SH-SY5Y (cell line): ENCODE data around the gene RHBDF2.

Experiments
- GATA2 ChIP-seq: IDR thresholded peaks from 2 replicates; pipeline ENCODE4 v1.6.1; 2011; ENCODE audit warnings: mild to moderate bottlenecking, low read depth, low read length
- GATA3 ChIP-seq: IDR thresholded peaks from 2 replicates; pipeline ENCODE4 v1.6.1; 2011; ENCODE audit warnings: low read depth, mild to moderate bottlenecking, low read length, moderate library complexity

RHBDF2 gene

GRCh38 chr17:76542566-76542971 lies 41.3 kb upstream of the RHBDF2 start:
- TF ChIP-seq GATA2 (no peak), GATA3 (no peak)

DNA sequence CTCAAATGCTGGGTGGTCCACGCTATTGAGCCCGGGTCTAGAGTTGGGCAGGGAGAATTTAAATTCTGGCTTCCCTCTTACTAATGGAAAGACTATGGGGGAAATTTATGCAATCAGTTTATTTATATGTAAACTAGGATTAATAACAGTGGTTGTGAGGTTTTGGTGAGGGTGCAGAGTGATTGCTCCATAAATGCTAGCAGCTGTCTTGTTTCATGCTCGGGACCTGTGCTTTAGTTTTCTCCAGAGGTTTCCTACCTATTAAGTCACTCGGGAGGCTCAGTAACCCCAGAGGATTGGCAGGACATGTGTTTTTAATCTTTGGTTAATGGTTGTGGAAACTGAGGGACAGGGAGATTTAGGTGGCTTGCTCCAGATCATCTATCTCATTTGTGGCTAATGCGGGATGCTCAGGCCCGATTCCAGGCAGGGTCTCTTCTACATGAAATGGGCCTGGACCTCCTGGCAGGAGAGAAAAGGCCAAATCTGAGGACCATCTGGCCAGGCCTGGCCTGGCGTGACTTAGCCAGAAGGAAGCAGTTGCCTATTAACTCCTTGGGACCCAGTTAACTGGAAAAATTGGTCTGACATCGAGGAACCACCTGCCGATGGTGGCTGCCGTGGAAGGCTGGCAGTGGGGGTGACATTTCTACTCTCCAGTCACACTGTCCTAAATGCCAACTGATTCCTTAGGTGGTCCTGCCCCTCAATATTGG lies 40.7 kb upstream of the RHBDF2 start:
- no peak for TF ChIP-seq GATA3
- no peak for TF ChIP-seq GATA2

- TF ChIP-seq GATA3 (no peak), GATA2 (no peak)
Measured at GRCh38 chr17:76540381-76541300, 39.4 kb upstream of the RHBDF2 start.

DNA sequence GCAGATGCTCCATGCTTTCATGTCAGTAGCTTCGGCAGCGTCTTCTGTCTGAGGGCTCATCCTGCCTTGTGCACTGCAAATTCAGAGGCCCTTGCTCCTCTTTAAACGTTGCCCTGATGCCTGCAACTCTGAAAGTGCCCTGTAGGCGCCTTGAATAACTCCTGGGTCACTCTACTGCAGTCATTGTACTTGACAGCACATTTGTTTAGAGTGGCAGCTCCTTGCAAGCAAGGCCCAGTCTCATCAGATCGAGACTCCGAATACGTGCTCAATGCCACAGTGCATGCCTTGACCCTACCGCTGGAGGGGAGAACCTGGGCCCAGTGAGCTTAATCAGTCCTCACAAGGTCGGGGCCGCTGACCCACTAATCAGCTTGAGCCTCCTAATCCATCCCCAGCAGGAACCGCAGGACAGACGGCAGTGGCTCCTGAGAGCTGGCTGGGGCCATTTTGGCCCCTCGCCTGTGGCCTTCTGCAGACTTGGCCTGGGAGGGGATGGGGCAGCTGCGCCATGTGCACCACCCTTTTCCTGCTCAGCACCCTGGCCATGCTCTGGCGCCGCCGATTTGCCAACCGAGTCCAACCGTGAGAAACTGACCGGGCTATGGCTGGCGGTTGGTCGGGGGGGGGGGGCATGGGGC lies 38.5 kb upstream of the RHBDF2 start, which contains the start of gene PRCD:
TSS of gene PRCD (plus strand) at position 414 of the 641 bp plus-strand sequence. CDS start at position 512, 98 bp downstream.
- no peak for TF ChIP-seq GATA3
- TF ChIP-seq GATA2: no peak

DNA sequence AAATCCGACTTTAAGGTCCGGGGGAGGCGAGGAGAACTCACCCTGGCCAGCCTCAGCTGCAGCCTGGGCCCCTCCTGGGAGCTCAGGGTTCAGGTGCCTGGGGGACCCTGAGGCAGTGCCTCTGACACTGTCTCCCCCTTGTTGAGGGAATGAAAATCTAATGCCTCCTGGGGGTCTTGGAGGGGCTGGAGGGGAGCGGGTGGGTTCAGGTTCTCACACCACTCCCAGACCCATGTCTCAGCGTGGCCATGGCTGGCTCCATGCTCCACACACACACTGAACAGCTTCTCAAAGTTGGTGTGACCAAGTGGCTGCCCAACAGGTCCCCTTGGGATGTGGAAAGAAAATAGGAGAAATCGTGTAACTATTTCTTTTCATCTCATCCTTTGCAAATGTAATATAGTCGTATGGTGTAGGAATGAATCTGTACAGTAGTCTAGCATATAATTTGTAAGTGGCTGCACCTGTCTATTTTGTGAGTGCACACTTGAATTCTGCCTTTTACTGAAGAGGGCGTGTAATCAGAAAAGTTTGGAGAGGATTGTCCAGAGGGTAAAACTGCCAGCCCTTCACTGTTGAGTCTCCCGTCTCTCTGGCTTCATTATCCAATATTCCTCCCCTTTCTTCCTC lies 37.8 kb upstream of the RHBDF2 start:
- TF ChIP-seq GATA2: no peak

- no peak for TF ChIP-seq GATA3
- no peak for TF ChIP-seq GATA2
Measured at GRCh38 chr17:76538281-76538931, 37.2 kb upstream of the RHBDF2 start.

DNA sequence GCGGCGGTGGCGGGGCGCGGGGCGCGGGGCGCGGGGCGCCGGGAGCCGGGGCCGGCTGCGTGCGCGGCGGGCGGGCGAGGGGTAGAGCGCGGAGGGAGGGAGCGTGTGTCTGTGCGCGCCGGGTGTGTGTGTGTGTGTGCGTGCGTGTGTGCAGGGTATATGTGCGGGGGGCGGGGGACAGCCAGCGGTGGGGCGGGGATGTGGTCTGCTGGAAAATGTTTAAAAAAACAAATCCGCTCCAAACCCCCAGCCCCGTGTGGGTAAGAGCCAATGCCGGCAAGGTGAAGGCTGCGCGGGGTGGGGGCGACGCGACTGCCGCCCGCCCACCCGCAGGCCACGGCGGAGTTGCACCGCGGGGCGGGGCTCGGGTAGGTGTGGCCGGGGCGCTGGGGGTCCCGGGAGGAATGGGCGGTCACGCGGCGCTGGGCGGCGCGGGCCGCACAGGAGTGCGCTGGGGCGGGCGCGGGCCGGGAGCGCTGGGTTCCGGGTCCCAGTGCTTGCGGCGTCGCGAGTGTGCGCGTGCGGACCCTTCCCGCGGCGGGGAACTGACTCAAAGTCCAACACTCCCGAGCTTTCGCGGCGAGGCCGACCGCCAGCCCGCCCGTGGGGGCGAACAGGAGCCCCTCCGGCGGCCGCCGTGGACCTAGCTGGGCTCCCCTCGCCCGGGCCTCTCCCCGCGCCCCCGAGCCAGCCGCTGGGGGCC lies 36.5 kb upstream of the RHBDF2 start, which contains the start of gene CYGB:
TSS of gene CYGB (minus strand) at position 132 of the 703 bp plus-strand sequence. CDS start 167 bp downstream, outside the sequence.
- TF ChIP-seq GATA3 (no peak), GATA2 (no peak)

- TF ChIP-seq GATA2 (no peak), GATA3 (no peak)
Measured at GRCh38 chr17:76537288-76537577, 36.0 kb upstream of the RHBDF2 start.

DNA sequence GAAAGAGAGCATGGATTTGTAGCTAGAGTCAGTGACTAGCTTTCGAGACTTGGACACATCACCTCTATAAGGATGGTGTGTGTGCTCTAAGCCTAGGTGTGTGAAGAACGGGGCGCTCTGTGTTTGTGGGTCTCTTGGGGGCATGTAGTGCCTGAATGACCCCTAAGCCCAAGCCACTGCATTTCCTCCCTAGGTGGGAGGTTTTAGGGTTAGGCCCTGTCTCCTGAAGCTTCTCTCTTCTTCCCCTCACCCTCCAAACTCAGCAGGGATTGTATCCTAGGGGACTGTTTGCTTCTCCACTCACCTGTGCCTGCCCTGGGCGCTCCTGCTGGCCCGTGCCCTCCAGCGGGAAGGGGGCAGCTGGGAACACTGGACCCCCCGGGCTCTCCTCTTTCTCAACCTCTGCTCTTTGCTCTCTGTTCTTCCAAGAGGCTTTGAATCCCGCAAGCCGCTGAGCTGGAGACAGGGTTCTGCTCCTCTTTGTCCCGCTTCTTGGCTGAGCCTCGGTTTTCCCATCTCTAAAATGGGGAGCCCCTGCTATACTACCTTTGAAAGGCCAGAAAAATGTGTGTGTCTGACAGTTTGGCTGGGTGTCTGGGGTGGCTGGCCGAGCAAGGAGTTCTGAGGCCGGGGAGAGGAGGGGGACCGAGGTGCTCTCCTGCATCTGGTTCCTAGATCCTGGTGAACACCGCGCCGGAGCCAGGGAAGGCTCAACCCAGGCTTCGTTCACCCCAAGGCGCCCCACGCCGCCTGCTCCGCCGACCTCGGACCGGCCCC lies 35.5 kb upstream of the RHBDF2 start:
- TF ChIP-seq GATA2 (no peak), GATA3 (no peak)

DNA sequence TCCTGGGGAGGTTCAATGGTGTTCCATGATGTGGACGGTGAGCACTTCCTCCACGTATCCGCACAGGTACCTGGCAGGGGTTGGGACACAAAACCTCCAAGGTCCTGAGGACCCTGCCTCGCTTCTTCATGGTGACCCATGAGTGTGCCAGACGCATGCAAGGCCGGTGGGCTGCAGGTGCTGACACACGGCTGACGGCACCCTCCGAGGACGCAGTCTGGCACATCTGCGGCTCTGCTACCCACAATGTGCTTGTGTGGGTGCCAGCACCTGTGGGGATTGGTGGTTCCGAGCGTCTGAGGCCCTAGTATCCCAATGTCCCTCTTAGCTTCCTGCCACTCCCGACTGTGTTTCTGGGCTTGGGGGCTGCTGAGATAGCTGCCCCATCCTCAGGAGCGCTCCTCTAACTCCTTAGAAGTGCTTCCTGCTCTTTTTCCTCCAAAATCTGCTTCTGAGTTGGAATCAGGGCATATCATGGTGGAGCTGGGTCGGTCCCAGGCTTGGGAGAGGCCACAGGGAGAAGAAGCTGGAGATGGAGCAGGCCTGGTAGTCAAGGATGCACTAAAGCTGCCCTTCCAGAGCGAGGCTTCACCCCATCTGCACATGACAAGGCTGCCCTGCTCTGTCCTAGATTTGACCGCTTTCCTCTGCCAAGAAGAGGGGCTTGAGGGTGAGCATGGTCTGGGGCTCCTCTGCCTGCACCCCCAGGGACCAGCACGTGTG lies 34.7 kb upstream of the RHBDF2 start:
- TF ChIP-seq GATA3: no peak
- no peak for TF ChIP-seq GATA2

GRCh38 chr17:76534831-76535732 lies 33.9 kb upstream of the RHBDF2 start:
- TF ChIP-seq GATA3 (no peak), GATA2 (no peak)
